T-helper 17 cell (primary cell): ENCODE measurements around the gene C3orf49. TPM values are rescaled to one million over a fixed set of nuclear protein-coding genes. Genes with fewer than 3 reads are reported as not detected.

Source experiments
- ATAC-seq: fragments of 150-1000 bp; cut with Tn5 transposase; 2 replicates; pipeline ENCODE4 v1.10.0; 2021; ENCODE audit warnings: mild to moderate bottlenecking, moderate library complexity
- DNase-seq, 3 donors: peaks; one replicate each; pipeline versions ENCODE4 v3.0.0 to v3.0.0-alpha.2; 2020 to 2021
- H3K9me3 ChIP-seq: one replicate; pipeline ENCODE4 v1.7.0; 2013; ENCODE audit warnings: low read length, mild to moderate bottlenecking; ENCODE audit not compliant: control insufficient read depth, poor library complexity, severe bottlenecking
- H3K27ac Mint-ChIP-seq: one replicate; pipeline ENCODE4 v1.8.0; 2022; ENCODE audit warnings: mild to moderate bottlenecking, moderate library complexity, mixed read lengths
- H3K27me3 Mint-ChIP-seq: one replicate; pipeline ENCODE4 v1.8.0; 2022; ENCODE audit warnings: mixed read lengths
- H3K36me3 Mint-ChIP-seq: one replicate; pipeline ENCODE4 v1.8.0; 2022; ENCODE audit warnings: low read depth, mixed read lengths
- H3K4me1 Mint-ChIP-seq: one replicate; pipeline ENCODE4 v1.8.0; 2022; ENCODE audit warnings: mild to moderate bottlenecking, mixed read lengths
- H3K4me3 Mint-ChIP-seq: one replicate; pipeline ENCODE4 v1.8.0; 2022; ENCODE audit warnings: mild to moderate bottlenecking, moderate library complexity, mixed read lengths
- total RNA-seq, 4 donors: library from RNA in 2 of 4; stranded (reverse) in 2 of 4; gene quantifications; one replicate each; pipeline ENCODE4 v1.2.3 and lab custom pipeline; 2022 to 2026

Gene C3orf49
- total RNA-seq (not detected), total RNA-seq (lab: John Stamatoyannopoulos, UW) (0 reads per million in 2 donors)

- H3K27me3 Mint-ChIP-seq, result no peaks in the 10 kb centered on the region
- no peak within 1 kb of the TSS for H3K4me3 Mint-ChIP-seq
- no peak within 1 kb of the TSS for H3K27ac Mint-ChIP-seq
- peaks cover 7% of the 10 kb centered on the region for H3K36me3 Mint-ChIP-seq
- DNase-seq (no peak), ATAC-seq (no peak)
- no peaks in the 10 kb centered on the region for H3K9me3 ChIP-seq
- H3K4me1 Mint-ChIP-seq, result peaks cover 11% of the 10 kb centered on the region
Observed at GRCh38 chr3:63819151-63819398, at the start of gene C3orf49. Gene C3orf49, plus strand, starts transcription at chr3:63819299. Its CDS starts 173 bp downstream, at chr3:63819472.

GRCh38 chr3:63774781-63775180 is 44.3 kb upstream of the C3orf49 start:
- H3K4me3 Mint-ChIP-seq, result no peak overlapping the region

GRCh38 chr3:63779227-63779626 is 39.9 kb upstream of the C3orf49 start:
- Mint-ChIP-seq H3K27ac (no peak overlapping the region), H3K4me1 (no peaks in the 10 kb centered on the region), H3K36me3 (no peaks in the 10 kb centered on the region), H3K4me3 (no peak overlapping the region), H3K27me3 (no peaks in the 10 kb centered on the region)
- no peaks in the 10 kb centered on the region for H3K9me3 ChIP-seq
- no peak for ATAC-seq
- DNase-seq, result no peak

More at GRCh38 chr3:63774781-63775180, 44.3 kb upstream of the C3orf49 start:
- ATAC-seq (no peak), DNase-seq (no peak)
- H3K36me3 Mint-ChIP-seq, result no peaks in the 10 kb centered on the region
- H3K27me3 Mint-ChIP-seq, result peaks cover 7% of the 10 kb centered on the region
- no peaks in the 10 kb centered on the region for H3K9me3 ChIP-seq
- no peak overlapping the region for H3K27ac Mint-ChIP-seq
- H3K4me1 Mint-ChIP-seq, result no peaks in the 10 kb centered on the region

- no peak for DNase-seq
- H3K9me3 ChIP-seq, result no peaks in the 10 kb centered on the region
- no peak for ATAC-seq
- peaks cover 20% of the 10 kb centered on the region for H3K27me3 Mint-ChIP-seq
- H3K4me3 Mint-ChIP-seq, result no peak overlapping the region
- H3K27ac Mint-ChIP-seq, result no peak overlapping the region
- H3K4me1 Mint-ChIP-seq, result no peaks in the 10 kb centered on the region
- H3K36me3 Mint-ChIP-seq, result peaks cover 2% of the 10 kb centered on the region
Observed at GRCh38 chr3:63791974-63792373, 27.1 kb upstream of the C3orf49 start.

- no peak overlapping the region for H3K27ac Mint-ChIP-seq
- no peaks in the 10 kb centered on the region for H3K4me1 Mint-ChIP-seq
- H3K4me3 Mint-ChIP-seq, result no peak overlapping the region
- peaks cover 5% of the 10 kb centered on the region for H3K27me3 Mint-ChIP-seq
- ATAC-seq, result no peak
- peaks cover 4% of the 10 kb centered on the region for H3K36me3 Mint-ChIP-seq
- no peak for DNase-seq
- H3K9me3 ChIP-seq, result no peaks in the 10 kb centered on the region
Observed at GRCh38 chr3:63795438-63795837, 23.7 kb upstream of the C3orf49 start.

- H3K9me3 ChIP-seq, result no peaks in the 10 kb centered on the region
- no peak overlapping the region for H3K27ac Mint-ChIP-seq
- no peak for ATAC-seq
Observed at GRCh38 chr3:63798544-63798943, 20.6 kb upstream of the C3orf49 start.

GRCh38 chr3:63798949-63799348 is 20.1 kb upstream of the C3orf49 start:
- H3K4me3 Mint-ChIP-seq, result no peak overlapping the region
- DNase-seq (no peak), ATAC-seq (no peak)
- H3K9me3 ChIP-seq, result no peaks in the 10 kb centered on the region
- no peaks in the 10 kb centered on the region for H3K4me1 Mint-ChIP-seq
- no peak overlapping the region for H3K27ac Mint-ChIP-seq
- peaks cover 4% of the 10 kb centered on the region for H3K36me3 Mint-ChIP-seq
- peaks cover 5% of the 10 kb centered on the region for H3K27me3 Mint-ChIP-seq

More at GRCh38 chr3:63798544-63798943, 20.6 kb upstream of the C3orf49 start:
- no peak overlapping the region for H3K4me3 Mint-ChIP-seq
- no peaks in the 10 kb centered on the region for H3K4me1 Mint-ChIP-seq
- peaks cover 5% of the 10 kb centered on the region for H3K27me3 Mint-ChIP-seq
- peaks cover 4% of the 10 kb centered on the region for H3K36me3 Mint-ChIP-seq
- no peak for DNase-seq

- DNase-seq, result no peak
- ATAC-seq, result no peak
- Mint-ChIP-seq H3K4me1 (peaks cover 4% of the 10 kb centered on the region), H3K36me3 (peaks cover 4% of the 10 kb centered on the region), H3K4me3 (no peak overlapping the region), H3K27ac (no peak overlapping the region), H3K27me3 (peaks cover 5% of the 10 kb centered on the region)
- H3K9me3 ChIP-seq, result no peaks in the 10 kb centered on the region
Observed at GRCh38 chr3:63800097-63800496, 19.0 kb upstream of the C3orf49 start.

- H3K27me3 Mint-ChIP-seq, result no peaks in the 10 kb centered on the region
Observed at GRCh38 chr3:63803911-63804310, 15.2 kb upstream of the C3orf49 start.

GRCh38 chr3:63807961-63808565 is 11.0 kb upstream of the C3orf49 start:
- peaks cover 4% of the 10 kb centered on the region for H3K4me1 Mint-ChIP-seq
- H3K9me3 ChIP-seq, result no peaks in the 10 kb centered on the region
- no peak overlapping the region for H3K4me3 Mint-ChIP-seq
- H3K36me3 Mint-ChIP-seq, result peaks cover 3% of the 10 kb centered on the region
- DNase-seq (no peak), ATAC-seq (no peak)
- no peak overlapping the region for H3K27ac Mint-ChIP-seq
- H3K27me3 Mint-ChIP-seq, result no peaks in the 10 kb centered on the region

More at GRCh38 chr3:63803911-63804310, 15.2 kb upstream of the C3orf49 start:
- Mint-ChIP-seq H3K4me1 (peaks cover 4% of the 10 kb centered on the region), H3K27ac (no peak overlapping the region), H3K4me3 (no peak overlapping the region), H3K36me3 (no peaks in the 10 kb centered on the region)
- DNase-seq (no peak), ATAC-seq (no peak)
- no peaks in the 10 kb centered on the region for H3K9me3 ChIP-seq

GRCh38 chr3:63808633-63809032 is 10.5 kb upstream of the C3orf49 start:
- ATAC-seq, result no peak
- Mint-ChIP-seq H3K36me3 (peaks cover 3% of the 10 kb centered on the region), H3K27me3 (no peaks in the 10 kb centered on the region)

GRCh38 chr3:63809607-63810006 is 9.5 kb upstream of the C3orf49 start:
- no peak for ATAC-seq
- H3K4me3 Mint-ChIP-seq, result no peak overlapping the region
- no peaks in the 10 kb centered on the region for H3K27me3 Mint-ChIP-seq
- no peaks in the 10 kb centered on the region for H3K4me1 Mint-ChIP-seq
- peaks cover 3% of the 10 kb centered on the region for H3K36me3 Mint-ChIP-seq
- no peak for DNase-seq
- H3K9me3 ChIP-seq, result no peaks in the 10 kb centered on the region
- no peak overlapping the region for H3K27ac Mint-ChIP-seq

More at GRCh38 chr3:63808633-63809032, 10.5 kb upstream of the C3orf49 start:
- no peak overlapping the region for H3K27ac Mint-ChIP-seq
- no peaks in the 10 kb centered on the region for H3K9me3 ChIP-seq
- no peak for DNase-seq
- H3K4me1 Mint-ChIP-seq, result peaks cover 4% of the 10 kb centered on the region
- no peak overlapping the region for H3K4me3 Mint-ChIP-seq

- Mint-ChIP-seq H3K36me3 (peaks cover 10% of the 10 kb centered on the region), H3K4me1 (peaks cover 8% of the 10 kb centered on the region), H3K27me3 (no peaks in the 10 kb centered on the region), H3K27ac (no peak overlapping the region), H3K4me3 (no peak overlapping the region)
- no peaks in the 10 kb centered on the region for H3K9me3 ChIP-seq
- DNase-seq (no peak), ATAC-seq (no peak)
Observed at GRCh38 chr3:63814237-63814636, 4.9 kb upstream of the C3orf49 start.

GRCh38 chr3:63817225-63817624 is 1.9 kb upstream of the C3orf49 start:
- Mint-ChIP-seq H3K4me3 (no peak overlapping the region), H3K4me1 (peaks cover 8% of the 10 kb centered on the region), H3K36me3 (peaks cover 7% of the 10 kb centered on the region), H3K27ac (no peak overlapping the region), H3K27me3 (no peaks in the 10 kb centered on the region)
- ATAC-seq, result no peak
- H3K9me3 ChIP-seq, result no peaks in the 10 kb centered on the region
- no peak for DNase-seq
